DND-41 (cell line): ENCODE data around the gene SLC10A1.

Experiments used
- EZH2 ChIP-seq: IDR thresholded peaks from 3 replicates; pipeline ENCODE4 v1.6.1; 2012; ENCODE audit warnings: borderline replicate concordance, low read depth, mild to moderate bottlenecking, moderate library complexity, low read length, inconsistent platforms; ENCODE audit not compliant: severe bottlenecking
- TF ChIP-seq, protein P1 (sequence below): IDR thresholded peaks from 2 replicates; pipeline ENCODE4 v1.5.1; 2012; ENCODE audit warnings: borderline replicate concordance, low read length, moderate library complexity, mild to moderate bottlenecking; ENCODE audit not compliant: poor library complexity, severe bottlenecking; ENCODE audit errors: extremely low read depth

DNA sequence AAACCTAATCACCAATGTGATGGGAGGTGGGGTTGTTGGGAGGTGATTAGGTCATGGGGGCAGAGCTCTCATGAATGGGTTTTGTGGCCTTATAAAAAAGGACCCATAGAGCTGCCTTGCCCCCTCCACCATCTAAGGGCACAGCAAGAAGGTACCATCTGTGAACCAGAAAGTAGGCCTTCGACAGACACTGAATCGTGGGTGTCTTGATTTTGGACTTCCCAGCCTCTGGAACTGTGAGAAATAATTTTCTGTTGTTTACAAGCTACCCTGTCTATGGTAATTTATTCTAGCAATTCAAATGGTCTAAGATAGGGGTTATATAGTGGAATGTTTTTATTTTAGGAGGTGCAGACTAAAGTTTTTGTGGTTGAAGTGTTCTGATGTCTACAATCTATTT is 7.9 kb upstream of the SLC10A1 start:
- no peak for TF ChIP-seq EZH2
- TF ChIP-seq, protein P1, sequence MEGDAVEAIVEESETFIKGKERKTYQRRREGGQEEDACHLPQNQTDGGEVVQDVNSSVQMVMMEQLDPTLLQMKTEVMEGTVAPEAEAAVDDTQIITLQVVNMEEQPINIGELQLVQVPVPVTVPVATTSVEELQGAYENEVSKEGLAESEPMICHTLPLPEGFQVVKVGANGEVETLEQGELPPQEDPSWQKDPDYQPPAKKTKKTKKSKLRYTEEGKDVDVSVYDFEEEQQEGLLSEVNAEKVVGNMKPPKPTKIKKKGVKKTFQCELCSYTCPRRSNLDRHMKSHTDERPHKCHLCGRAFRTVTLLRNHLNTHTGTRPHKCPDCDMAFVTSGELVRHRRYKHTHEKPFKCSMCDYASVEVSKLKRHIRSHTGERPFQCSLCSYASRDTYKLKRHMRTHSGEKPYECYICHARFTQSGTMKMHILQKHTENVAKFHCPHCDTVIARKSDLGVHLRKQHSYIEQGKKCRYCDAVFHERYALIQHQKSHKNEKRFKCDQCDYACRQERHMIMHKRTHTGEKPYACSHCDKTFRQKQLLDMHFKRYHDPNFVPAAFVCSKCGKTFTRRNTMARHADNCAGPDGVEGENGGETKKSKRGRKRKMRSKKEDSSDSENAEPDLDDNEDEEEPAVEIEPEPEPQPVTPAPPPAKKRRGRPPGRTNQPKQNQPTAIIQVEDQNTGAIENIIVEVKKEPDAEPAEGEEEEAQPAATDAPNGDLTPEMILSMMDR: no peak
